GM12878 (cell line): ENCODE results near the gene SLC46A2.

ENCODE experiments used
- BRCA1 ChIP-seq: IDR thresholded peaks from 2 replicates; pipeline ENCODE4 v1.6.1; 2011; ENCODE audit warnings: low read depth, low read length, improper control_type of control experiment
- CTCF ChIP-seq, 3 experiments: IDR thresholded peaks in 2 of 3; conservative IDR thresholded peaks in 1 of 3; 2 replicates each; pipeline ENCODE4 v1.5.1; 2011; ENCODE audit warnings: low read depth in 3 of 3, low read length in 3 of 3, mild to moderate bottlenecking in 3 of 3, control low read depth in 2 of 3, moderate library complexity in 2 of 3, inconsistent platforms in 1 of 3, mixed read lengths in 1 of 3; ENCODE audit not compliant: control insufficient read depth in 2 of 3, insufficient read depth in 1 of 3; ENCODE audit errors: extremely low read depth in 1 of 3
- EP300 ChIP-seq, 2 experiments: fragments of 150-350 bp in 1 of 2; IDR thresholded peaks; 2 replicates each; pipeline ENCODE4 v1.6.1; 2011 to 2012; ENCODE audit warnings: low read depth in 2 of 2, low read length in 2 of 2, borderline replicate concordance in 1 of 2, improper control_type of control experiment in 1 of 2, inconsistent platforms in 1 of 2; ENCODE audit not compliant: control insufficient read depth in 1 of 2
- JUND ChIP-seq: IDR thresholded peaks from 2 replicates; pipeline ENCODE4 v1.6.1; 2012; ENCODE audit warnings: low read depth, mild to moderate bottlenecking, low read length, improper control_type of control experiment, moderate library complexity
- MTA2 ChIP-seq: fragments of 450-650 bp; IDR thresholded peaks from 2 replicates; pipeline ENCODE4 v1.6.1; 2016; ENCODE audit warnings: low read depth, mild to moderate bottlenecking, moderate library complexity
- MXI1 ChIP-seq: fragments of 150-350 bp; IDR thresholded peaks from 2 replicates; pipeline ENCODE4 v1.6.1; 2011; ENCODE audit warnings: low read depth, mild to moderate bottlenecking, inconsistent platforms, low read length, improper control_type of control experiment
- POLR2A ChIP-seq: IDR thresholded peaks from 2 replicates; pipeline ENCODE4 v1.6.1; 2011; ENCODE audit warnings: low read depth, mild to moderate bottlenecking, low read length
- POLR2AphosphoS5 ChIP-seq: IDR thresholded peaks from 2 replicates; pipeline ENCODE4 v1.6.1; 2011; ENCODE audit warnings: mild to moderate bottlenecking, low read length, inconsistent platforms
- RAD21 ChIP-seq: IDR thresholded peaks from 2 replicates; pipeline ENCODE4 v1.6.1; 2011; ENCODE audit warnings: mild to moderate bottlenecking, low read depth, low read length, moderate library complexity; ENCODE audit not compliant: insufficient read depth
- SREBF2 ChIP-seq: IDR thresholded peaks from 2 replicates; pipeline ENCODE4 v1.6.1; 2012; ENCODE audit warnings: mild to moderate bottlenecking, low read length
- ZNF24 ChIP-seq: fragments of 450-650 bp; IDR thresholded peaks from 2 replicates; pipeline ENCODE4 v1.6.1; 2017; ENCODE audit warnings: antibody characterized with exemption, mild to moderate bottlenecking

- TF ChIP-seq MTA2: no peak
- no peak for TF ChIP-seq JUND
- TF ChIP-seq MXI1: no peak
- TF ChIP-seq SREBF2: no peak
- TF ChIP-seq CTCF (IDR thresholded peaks at IDR 0.05 in 2 of 3, conservative IDR thresholded peaks at IDR 0.05 in 1 of 3; ENCODE audit: control insufficient read depth in 2 of 3, extremely low read depth in 1 of 3, insufficient read depth in 1 of 3, low read depth in 3 of 3, low read length in 3 of 3): no peak
- no peak for TF ChIP-seq POLR2A
- no peak for TF ChIP-seq RAD21
- TF ChIP-seq BRCA1: no peak
- no peak for TF ChIP-seq POLR2AphosphoS5
- TF ChIP-seq EP300 (IDR thresholded peaks at IDR 0.05; ENCODE audit: borderline replicate concordance in 1 of 2, control insufficient read depth in 1 of 2, low read depth in 2 of 2, low read length in 2 of 2): no peak
- no peak for TF ChIP-seq ZNF24
Measured at GRCh38 chr9:112836394-112836793, 54.3 kb downstream of the SLC46A2 start.
